Measurements from ENCODE around the gene ZNF692. TPM values are rescaled to one million over a fixed set of nuclear protein-coding genes. Genes with fewer than 3 reads are reported as not detected.
A peak's percentile ranks its signal among the peaks of the same experiment; 100 is the strongest.

ZNF692 gene
- total RNA-seq, 1 donor from 2014 or later = 60.2 TPM

GRCh38 chr1:248858096-248858890, 592 bp downstream of the ZNF692 start:
- peak; percentile 79 for DNase-seq
- H3K4me1 Mint-ChIP-seq (ENCODE audit: low read depth, unreplicated experiment) = peaks cover 11% of the 10 kb centered on the region
- H3K4me3 Mint-ChIP-seq (ENCODE audit: unreplicated experiment) = peak overlapping the region; percentile 91
- H3K27ac Mint-ChIP-seq (ENCODE audit: unreplicated experiment) = peak overlapping the region; percentile 93
- peaks cover 20% of the 10 kb centered on the region for H3K27me3 Mint-ChIP-seq (ENCODE audit: unreplicated experiment)
- TF ChIP-seq CTCF (IDR thresholded peaks at IDR 0.05; ENCODE audit: partially characterized antibody, unreplicated experiment) = peak; percentile 61
- H3K36me3 Mint-ChIP-seq (ENCODE audit: unreplicated experiment) = peaks cover 7% of the 10 kb centered on the region
- peaks cover 19% of the 10 kb centered on the region for H3K9me3 Mint-ChIP-seq (ENCODE audit: unreplicated experiment)

GRCh38 chr1:248857749-248858095, 1.2 kb downstream of the ZNF692 start:
- Mint-ChIP-seq H3K4me1 (ENCODE audit: low read depth, unreplicated experiment) (peaks cover 10% of the 10 kb centered on the region), H3K9me3 (ENCODE audit: unreplicated experiment) (peaks cover 19% of the 10 kb centered on the region), H3K27me3 (ENCODE audit: unreplicated experiment) (peaks cover 18% of the 10 kb centered on the region), H3K4me3 (ENCODE audit: unreplicated experiment) (peak overlapping the region; percentile 91), H3K27ac (ENCODE audit: unreplicated experiment) (peak overlapping the region; percentile 93), H3K36me3 (ENCODE audit: unreplicated experiment) (peaks cover 7% of the 10 kb centered on the region)
- no peak for DNase-seq
- TF ChIP-seq CTCF (IDR thresholded peaks at IDR 0.05; ENCODE audit: partially characterized antibody, unreplicated experiment) = no peak

- H3K36me3 Mint-ChIP-seq (ENCODE audit: unreplicated experiment) = peaks cover 7% of the 10 kb centered on the region
- TF ChIP-seq CTCF (IDR thresholded peaks at IDR 0.05; ENCODE audit: partially characterized antibody, unreplicated experiment) = no peak
- peaks cover 19% of the 10 kb centered on the region for H3K9me3 Mint-ChIP-seq (ENCODE audit: unreplicated experiment)
- peaks cover 6% of the 10 kb centered on the region for H3K4me1 Mint-ChIP-seq (ENCODE audit: low read depth, unreplicated experiment)
- DNase-seq = no peak
- peaks cover 14% of the 10 kb centered on the region for H3K27me3 Mint-ChIP-seq (ENCODE audit: unreplicated experiment)
- peak overlapping the region; percentile 91 for H3K4me3 Mint-ChIP-seq (ENCODE audit: unreplicated experiment)
- peak overlapping the region; percentile 34 for H3K27ac Mint-ChIP-seq (ENCODE audit: unreplicated experiment)
These were observed 1.7 kb downstream of the ZNF692 start for GRCh38 chr1:248857201-248857600.

GRCh38 chr1:248856176-248856575, 2.7 kb downstream of the ZNF692 start:
- Mint-ChIP-seq H3K4me3 (ENCODE audit: unreplicated experiment) (no peak overlapping the region), H3K27ac (ENCODE audit: unreplicated experiment) (no peak overlapping the region), H3K4me1 (ENCODE audit: low read depth, unreplicated experiment) (peaks cover 6% of the 10 kb centered on the region), H3K27me3 (ENCODE audit: unreplicated experiment) (peaks cover 12% of the 10 kb centered on the region), H3K9me3 (ENCODE audit: unreplicated experiment) (peaks cover 19% of the 10 kb centered on the region), H3K36me3 (ENCODE audit: unreplicated experiment) (peaks cover 7% of the 10 kb centered on the region)
- no peak for TF ChIP-seq CTCF (IDR thresholded peaks at IDR 0.05; ENCODE audit: partially characterized antibody, unreplicated experiment)
- DNase-seq = no peak

- no peak for TF ChIP-seq CTCF (IDR thresholded peaks at IDR 0.05; ENCODE audit: partially characterized antibody, unreplicated experiment)
- Mint-ChIP-seq H3K9me3 (ENCODE audit: unreplicated experiment) (peaks cover 19% of the 10 kb centered on the region), H3K27ac (ENCODE audit: unreplicated experiment) (no peak overlapping the region), H3K4me3 (ENCODE audit: unreplicated experiment) (no peak overlapping the region), H3K4me1 (ENCODE audit: low read depth, unreplicated experiment) (peaks cover 6% of the 10 kb centered on the region), H3K27me3 (ENCODE audit: unreplicated experiment) (peaks cover 12% of the 10 kb centered on the region), H3K36me3 (ENCODE audit: unreplicated experiment) (peaks cover 7% of the 10 kb centered on the region)
- DNase-seq = no peak
These were observed 3.3 kb downstream of the ZNF692 start for GRCh38 chr1:248855580-248855979.

All from glutamatergic neuron (in vitro differentiated cells).